Natural killer cell (primary cell): ENCODE measurements around the gene ARAF. TPM values are rescaled to one million over a fixed set of nuclear protein-coding genes. Genes with fewer than 3 reads are reported as not detected.
A peak's percentile ranks its signal among the peaks of the same experiment; 100 is the strongest.
"Not testable (repeated sequence)": the region's sequence is repeated elsewhere in the genome, so short reads cannot be mapped to it uniquely, and the experiment has no call there.

ENCODE experiments used
- ATAC-seq, 3 donors: fragments of 150-1000 bp in 2 of 3; fragments of 200-7000 bp in 1 of 3; cut with Tn5 transposase; 1 replicate in 1 of 3; 2 replicates in 2 of 3; pipeline ENCODE4 v1.10.0; 2021; ENCODE audit warnings: mild to moderate bottlenecking in 2 of 3, moderate library complexity in 2 of 3
- DNase-seq, 2 donors: peaks; one replicate each; pipeline versions ENCODE4 v3.0.0 to v3.0.0-alpha.2; 2013 to 2021; ENCODE audit warnings: mixed read lengths in 1 of 2
- H3K27ac ChIP-seq: one replicate; pipeline ENCODE4 v1.5.1; 2013; ENCODE audit warnings: mild to moderate bottlenecking, low read length
- H3K27me3 ChIP-seq: one replicate; pipeline ENCODE4 v1.6.1; 2013; ENCODE audit warnings: low read length; ENCODE audit not compliant: control insufficient read depth, insufficient read depth
- H3K36me3 ChIP-seq: one replicate; pipeline ENCODE4 v1.6.1; 2013; ENCODE audit warnings: low read length; ENCODE audit not compliant: control insufficient read depth, insufficient read depth
- H3K4me1 ChIP-seq: one replicate; pipeline ENCODE4 v1.6.1; 2013; ENCODE audit warnings: low read length; ENCODE audit not compliant: control insufficient read depth, insufficient read depth
- H3K4me3 ChIP-seq: one replicate; pipeline ENCODE4 v1.5.1; 2013; ENCODE audit warnings: low read length
- H3K9me3 ChIP-seq: one replicate; pipeline ENCODE4 v1.6.1; 2013; ENCODE audit warnings: low read length; ENCODE audit not compliant: control insufficient read depth, insufficient read depth
- H3K27ac Mint-ChIP-seq, 2 donors: one replicate each; pipeline ENCODE4 v1.8.0; 2022; ENCODE audit warnings: mild to moderate bottlenecking in 2 of 2, mixed read lengths in 2 of 2, moderate library complexity in 1 of 2
- H3K27me3 Mint-ChIP-seq, 2 donors: one replicate each; pipeline ENCODE4 v1.8.0; 2022; ENCODE audit warnings: low read depth in 2 of 2, mixed read lengths in 2 of 2
- H3K36me3 Mint-ChIP-seq: one replicate; pipeline ENCODE4 v1.8.0; 2022; ENCODE audit warnings: mixed read lengths
- H3K4me1 Mint-ChIP-seq, 2 donors: one replicate each; pipeline ENCODE4 v1.8.0; 2022; ENCODE audit warnings: mixed read lengths in 2 of 2
- H3K4me3 Mint-ChIP-seq: one replicate; pipeline ENCODE4 v1.8.0; 2022; ENCODE audit warnings: mild to moderate bottlenecking, moderate library complexity, mixed read lengths
- H3K9me3 Mint-ChIP-seq, 2 donors: one replicate each; pipeline ENCODE4 v1.8.0; 2022; ENCODE audit warnings: mixed read lengths in 2 of 2
- CTCF ChIP-seq: fragments of 200-600 bp; IDR thresholded peaks from one replicate; pipeline ENCODE4 v1.8.0; 2022; ENCODE audit warnings: antibody characterized with exemption
- WGBS: methylation state at CpG from one replicate; pipeline ENCODE4 v1.1.7; 2013; ENCODE audit warnings: missing lambda C conversion rate; ENCODE audit not compliant: insufficient coverage; 5-methylcytosine and 5-hydroxymethylcytosine counted together
- intact Hi-C: fragments of 100-400 bp; cut with micrococcal nuclease; formaldehyde crosslinking; loops from one replicate; pipeline ENCODE4 v1.14.2; 2022
- total RNA-seq, 4 donors: library from RNA; stranded (reverse); fragments of 120-200 nt in 1 of 4; gene quantifications; one replicate each; pipeline versions ENCODE4 v1.2.3 to v1.2.4, GENCODE V29; 2013 to 2022

Gene ARAF
- 100 to 1,000 TPM; 162 to 173 (median 169) TPM for total RNA-seq
- total RNA-seq (2013) = 46.4 TPM

- H3K27me3 ChIP-seq = no peaks in the 10 kb centered on the region
- Mint-ChIP-seq H3K4me3 (peak within 1 kb of the TSS; percentile 96), H3K9me3 (no peaks in the 10 kb centered on the region), H3K4me1 (peaks cover 16 to 41% of the 10 kb centered on the region in 2 donors), H3K36me3 (no peaks in the 10 kb centered on the region), H3K27me3 (no peaks in the 10 kb centered on the region), H3K27ac (peak within 1 kb of the TSS; percentile 95 to 97)
- no peak for TF ChIP-seq CTCF
- intact Hi-C loops = loop anchor here (1.0 to 10.0 kb wide), 4 partner anchors 58 to 466 kb away; partner anchors contain the start of genes SYN1, UXT and ZNF81
- ATAC-seq (peak; percentile 85 to 95 (median 88)), DNase-seq (peak; percentile 89 to 98)
- 0% methylated on average over 59 of the region's 59 CpGs for WGBS
- H3K36me3 ChIP-seq = peaks cover 26% of the 10 kb centered on the region
- H3K4me3 ChIP-seq = peak within 1 kb of the TSS; percentile 64
- H3K27ac ChIP-seq = peak within 1 kb of the TSS; percentile 97
- no peaks in the 10 kb centered on the region for H3K9me3 ChIP-seq
- peaks cover 35% of the 10 kb centered on the region for H3K4me1 ChIP-seq
These were observed at the start of gene ARAF for GRCh38 chrX:47560934-47561658. ARAF (plus strand) TSS chrX:47561205; CDS start chrX:47562968, 1,763 bp downstream.

- not testable (repeated sequence) for H3K27ac ChIP-seq, H3K9me3 Mint-ChIP-seq
These were observed 48.6 kb upstream of the ARAF start for GRCh38 chrX:47512383-47512782.

GRCh38 chrX:47513034-47513965 lies 47.7 kb upstream of the ARAF start:
- peak overlapping the region; percentile 89 for H3K4me3 Mint-ChIP-seq
- ATAC-seq (peak; percentile 73 to 78 (median 76)), DNase-seq (peak in 1 of 2 donors; percentile 25)
- Histone ChIP-seq H3K4me3 (peak overlapping the region; percentile 47), H3K4me1 (peaks cover 12% of the 10 kb centered on the region)
- H3K27ac Mint-ChIP-seq = peak overlapping the region; percentile 75 to 90
- H3K9me3 ChIP-seq, H3K27ac ChIP-seq, intact Hi-C loops, H3K9me3 Mint-ChIP-seq, H3K27me3 Mint-ChIP-seq, H3K27me3 ChIP-seq, H3K36me3 ChIP-seq, H3K36me3 Mint-ChIP-seq: not testable (repeated sequence)
- peaks cover 18 to 20% of the 10 kb centered on the region in 2 donors for H3K4me1 Mint-ChIP-seq
- 2% methylated on average over 24 of the region's 70 CpGs for WGBS

More at GRCh38 chrX:47512383-47512782, 48.6 kb upstream of the ARAF start:
- Mint-ChIP-seq H3K4me1 (peaks cover 18 to 20% of the 10 kb centered on the region in 2 donors), H3K4me3 (peak overlapping the region; percentile 69), H3K27ac (peak overlapping the region; percentile 75 to 90)
- H3K36me3 ChIP-seq, H3K4me3 ChIP-seq, H3K27me3 ChIP-seq, H3K9me3 ChIP-seq, DNase-seq, H3K27me3 Mint-ChIP-seq, ATAC-seq, intact Hi-C loops, H3K36me3 Mint-ChIP-seq: not testable (repeated sequence)
- H3K4me1 ChIP-seq = peaks cover 12% of the 10 kb centered on the region
- 43% methylated on average over 1 of the region's 6 CpGs for WGBS

- no peaks in the 10 kb centered on the region for H3K27me3 ChIP-seq
- H3K36me3 Mint-ChIP-seq = no peaks in the 10 kb centered on the region
- no peak for DNase-seq
- peaks cover 0 to 7% of the 10 kb centered on the region in 2 donors for H3K27me3 Mint-ChIP-seq
- no peak overlapping the region for H3K4me3 ChIP-seq
- intact Hi-C loops = no loop called here
- no peak overlapping the region for H3K27ac ChIP-seq
- TF ChIP-seq CTCF = no peak
- H3K9me3 ChIP-seq = no peaks in the 10 kb centered on the region
- peaks cover 18 to 20% of the 10 kb centered on the region in 2 donors for H3K4me1 Mint-ChIP-seq
- WGBS = 93% methylated on average over 6 of the region's 7 CpGs
- H3K4me1 ChIP-seq = peaks cover 12% of the 10 kb centered on the region
- no peak for ATAC-seq
- H3K4me3 Mint-ChIP-seq = peak overlapping the region; percentile 0
- no peaks in the 10 kb centered on the region for H3K36me3 ChIP-seq
- H3K9me3 Mint-ChIP-seq = no peaks in the 10 kb centered on the region
- H3K27ac Mint-ChIP-seq = no peak overlapping the region
These were observed 46.3 kb upstream of the ARAF start for GRCh38 chrX:47514533-47515235.
